HG02610 (cell line): ENCODE data around the gene LZTS3.

Experiments
- ATAC-seq: cut with Tn5 transposase; IDR thresholded peaks from one replicate; pipeline ENCODE4 v1.9.1; 2021; ENCODE audit warnings: mild to moderate bottlenecking, moderate library complexity; ENCODE audit not compliant: unreplicated experiment

Gene LZTS3

GRCh38 chr20:3115190-3116107 is 57.9 kb downstream of the LZTS3 start:
- no peak for ATAC-seq
